Measurements from ENCODE around the gene VENTX.
A peak's percentile ranks its signal among the peaks of the same experiment; 100 is the strongest.
"Not testable (repeated sequence)": the region's sequence is repeated elsewhere in the genome, so short reads cannot be mapped to it uniquely, and the experiment has no call there.

Gene VENTX

DNA sequence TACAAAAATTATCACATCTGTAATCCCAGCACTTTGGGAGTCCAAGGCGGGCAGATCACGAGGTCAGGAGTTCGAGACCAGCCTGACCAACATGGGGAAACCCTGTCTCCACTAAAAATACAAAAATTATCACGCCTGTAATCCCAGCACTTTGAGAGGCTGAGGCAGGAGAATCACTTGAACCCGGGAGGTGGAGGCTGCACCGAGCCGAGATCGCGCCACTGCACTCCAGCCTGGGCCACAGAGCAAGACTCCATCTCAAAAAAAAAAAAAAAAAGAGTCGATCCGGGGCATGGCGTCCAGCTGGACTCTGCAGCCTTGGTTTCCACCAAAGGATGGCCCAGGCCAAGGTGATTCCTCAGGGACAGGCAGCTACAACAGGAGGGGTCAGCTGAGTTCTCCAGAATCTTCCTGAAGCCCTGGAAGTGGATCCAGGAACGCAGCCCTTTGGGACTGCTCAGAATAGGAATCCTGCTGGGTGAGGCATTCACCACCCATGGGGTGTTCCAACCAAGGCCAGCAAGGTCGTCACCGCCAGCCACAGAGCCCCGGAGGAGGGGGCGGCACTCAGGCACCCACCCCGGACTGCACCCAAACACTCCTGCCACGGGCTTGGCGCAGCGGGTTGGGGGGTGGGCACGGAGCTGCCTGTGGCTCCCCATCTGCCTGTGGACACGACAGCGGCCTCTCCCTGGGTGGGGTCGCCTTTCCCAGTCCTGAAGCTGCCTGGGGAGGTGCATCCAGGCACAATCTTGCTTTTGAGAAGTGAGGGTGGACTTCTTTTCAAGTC lies 19.7 kb upstream of the VENTX start:
- no peak for DNase-seq

- no peak for DNase-seq
Measured at GRCh38 chr10:133218891-133219290, 18.8 kb upstream of the VENTX start.

- DNase-seq, result no peak
Measured at GRCh38 chr10:133219782-133220181, 17.9 kb upstream of the VENTX start.

DNA sequence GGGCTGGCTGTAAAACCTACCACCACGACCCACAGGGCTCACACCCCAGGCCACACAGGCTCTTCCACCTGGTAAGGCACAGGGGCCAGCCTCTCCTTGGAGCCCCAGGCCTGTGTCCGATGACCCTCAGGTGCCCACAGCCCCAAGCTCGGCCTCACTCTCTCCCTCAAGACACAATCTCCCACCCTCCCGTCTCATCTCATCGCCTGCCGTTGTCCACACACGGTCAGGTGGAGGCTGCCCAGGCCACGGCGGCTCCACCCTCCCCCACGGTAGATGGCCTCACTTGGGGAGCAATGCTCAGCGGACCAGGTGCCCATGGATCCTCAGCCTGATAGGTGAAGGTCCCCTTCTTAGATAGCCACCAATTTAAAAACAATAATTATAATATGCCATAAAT lies 16.3 kb upstream of the VENTX start:
- DNase-seq, result no peak

- not testable (repeated sequence) for DNase-seq
Measured at GRCh38 chr10:133221756-133222155, 15.9 kb upstream of the VENTX start.

- no peak for DNase-seq
Measured at GRCh38 chr10:133224076-133224475, 13.6 kb upstream of the VENTX start.

DNA sequence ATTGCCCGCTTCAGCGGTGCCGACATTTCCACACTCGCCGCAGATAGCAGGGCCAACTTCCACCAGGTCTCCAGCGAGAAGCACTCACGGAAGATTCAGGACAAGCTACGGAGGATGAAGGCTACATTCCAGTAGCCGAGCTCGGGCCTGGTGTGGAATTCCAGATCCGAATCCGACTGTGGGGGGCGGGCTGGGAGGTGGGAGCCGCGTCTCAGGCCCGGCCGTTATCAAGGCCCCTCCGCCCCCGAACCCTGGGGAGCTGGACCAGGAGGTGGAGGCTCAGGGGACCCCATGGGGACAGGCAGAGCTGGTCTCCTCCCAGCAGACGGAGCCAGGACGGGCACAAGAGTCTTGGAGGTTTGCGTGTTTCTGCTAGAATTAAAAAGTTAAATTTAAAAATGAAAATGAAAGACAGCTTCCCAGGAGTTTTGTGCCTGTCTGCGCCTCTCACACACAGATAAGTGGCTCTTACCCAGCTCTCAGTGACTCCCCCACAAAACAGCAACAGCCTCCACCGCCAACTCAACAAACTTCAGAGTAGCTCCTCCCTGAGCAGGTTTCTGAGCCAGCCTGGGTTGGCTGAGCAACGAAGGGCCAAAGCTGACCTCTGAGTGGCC lies 12.8 kb upstream of the VENTX start:
- DNase-seq, result no peak

GRCh38 chr10:133225707-133226191 lies 11.9 kb upstream of the VENTX start:
- no peak for DNase-seq

DNA sequence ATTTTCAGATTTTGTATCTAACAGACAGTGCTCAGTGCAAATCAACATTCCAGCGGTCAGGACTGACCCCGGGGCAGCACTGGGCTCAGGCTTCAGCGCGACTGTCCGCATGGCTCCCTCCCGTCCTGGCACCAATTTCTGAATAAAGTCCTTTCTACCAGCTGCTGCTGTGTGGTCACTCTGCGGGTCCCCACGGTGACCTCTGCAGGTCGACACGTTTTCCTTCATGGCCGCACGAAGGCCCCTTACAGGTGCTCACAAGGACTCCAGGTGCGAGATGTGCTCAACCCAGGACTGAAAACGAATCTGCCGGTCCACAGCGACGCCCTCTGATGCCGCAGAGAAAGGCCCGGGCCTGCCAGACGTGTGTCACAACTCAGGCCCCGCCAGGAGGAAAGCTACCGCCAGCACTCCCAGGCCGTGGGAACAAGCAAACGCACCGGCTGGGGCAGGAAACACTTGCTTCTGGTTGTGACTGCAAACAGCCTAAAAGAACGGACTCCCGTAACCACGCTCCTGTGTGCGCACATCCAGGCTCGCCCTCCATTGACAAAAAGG lies 11.3 kb upstream of the VENTX start:
- no peak for DNase-seq

GRCh38 chr10:133227256-133227655 lies 10.4 kb upstream of the VENTX start:
- DNase-seq, result no peak

DNA sequence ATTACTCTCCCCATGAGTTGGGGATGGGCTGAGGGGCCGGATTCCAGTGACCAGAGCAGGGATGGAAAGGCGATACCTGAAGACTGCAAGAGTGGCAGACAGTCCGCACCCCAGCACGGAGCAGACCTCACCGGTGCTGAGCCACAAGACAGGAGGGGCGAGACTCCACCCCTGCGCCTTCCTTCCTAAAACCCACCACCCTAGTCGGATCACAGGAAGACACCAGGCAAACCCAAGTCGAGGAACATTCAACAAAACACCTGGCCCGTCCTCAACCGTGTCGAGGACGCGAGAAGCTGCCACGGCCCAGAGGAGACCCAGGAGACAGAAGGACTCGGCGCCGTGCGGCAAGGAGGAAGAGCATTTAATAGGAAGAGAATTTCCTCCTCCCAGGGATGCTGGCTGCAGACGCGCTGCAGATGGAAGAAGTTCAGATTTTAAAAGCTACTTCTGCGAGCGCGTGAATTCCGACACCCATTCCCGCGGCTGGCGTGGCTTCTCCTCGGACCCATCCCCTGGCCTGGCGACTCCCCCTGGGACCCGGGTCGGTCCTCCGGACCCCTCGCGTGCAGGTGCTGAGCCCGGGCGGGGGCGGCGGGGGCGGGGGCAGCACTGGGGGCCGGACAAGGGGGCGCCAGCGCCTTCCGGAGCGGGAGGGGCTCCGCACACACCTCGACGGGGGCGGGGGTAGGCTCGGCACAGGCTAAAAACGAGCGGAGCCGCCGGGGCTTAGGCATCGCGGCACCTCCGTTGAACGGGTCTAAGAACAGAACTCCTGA lies 8.2 kb upstream of the VENTX start:
- DNase-seq, result no peak

DNA sequence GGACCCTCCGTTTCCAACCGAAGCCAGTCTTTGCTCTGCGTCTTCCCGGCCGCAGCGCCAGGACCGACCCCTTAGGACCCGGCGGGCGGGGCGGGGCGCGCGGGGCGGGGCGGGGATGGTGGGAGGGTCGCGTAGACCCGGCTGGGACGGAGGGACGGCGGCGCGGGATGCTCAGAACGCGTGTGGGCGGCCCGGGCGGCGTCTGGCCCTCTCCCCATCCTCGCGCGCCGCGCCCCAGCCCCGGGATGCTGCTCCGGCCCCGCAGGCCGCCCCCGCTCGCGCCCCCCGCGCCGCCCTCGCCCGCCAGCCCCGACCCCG lies 7.7 kb upstream of the VENTX start, which contains the start of gene UTF1:
TSS of gene UTF1 (plus strand) at position 174 of the 318 bp plus-strand sequence. CDS start at position 246, 72 bp downstream.
- DNase-seq, result no peak

GRCh38 chr10:133230387-133231195 lies 7.1 kb upstream of the VENTX start:
- peak; percentile 71 for DNase-seq

DNA sequence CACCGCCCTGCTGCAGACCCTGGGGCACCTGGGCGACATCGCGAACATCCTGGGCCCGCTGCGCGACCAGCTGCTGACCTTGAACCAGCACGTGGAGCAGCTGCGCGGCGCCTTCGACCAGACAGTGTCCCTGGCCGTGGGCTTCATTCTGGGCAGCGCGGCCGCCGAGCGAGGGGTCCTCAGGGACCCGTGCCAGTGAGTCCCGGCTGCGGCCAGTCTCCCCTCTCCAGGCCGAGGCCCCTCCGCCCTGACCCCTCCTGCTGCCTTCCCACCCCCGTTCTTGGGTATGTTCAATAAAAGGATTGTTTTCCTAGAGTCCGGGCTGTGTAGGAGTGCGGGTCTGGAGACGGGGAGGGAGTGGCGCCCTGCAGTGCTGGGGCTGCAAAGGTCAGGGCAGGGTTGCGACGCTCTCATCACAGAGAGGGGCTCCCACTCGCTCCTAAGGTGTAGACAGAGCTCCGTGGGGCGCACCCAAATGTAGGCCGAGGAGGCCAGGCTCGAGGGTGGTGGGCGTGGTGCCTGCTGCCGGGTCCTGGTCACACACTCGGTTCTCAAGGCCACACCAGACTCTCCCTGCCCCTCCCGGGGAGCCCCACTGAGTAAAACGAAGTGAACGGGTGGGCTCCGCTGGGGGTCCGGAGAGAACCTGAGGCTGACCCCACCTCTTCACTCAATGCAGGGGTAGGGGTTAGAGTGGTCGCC lies 6.3 kb upstream of the VENTX start:
- DNase-seq, result no peak

DNA sequence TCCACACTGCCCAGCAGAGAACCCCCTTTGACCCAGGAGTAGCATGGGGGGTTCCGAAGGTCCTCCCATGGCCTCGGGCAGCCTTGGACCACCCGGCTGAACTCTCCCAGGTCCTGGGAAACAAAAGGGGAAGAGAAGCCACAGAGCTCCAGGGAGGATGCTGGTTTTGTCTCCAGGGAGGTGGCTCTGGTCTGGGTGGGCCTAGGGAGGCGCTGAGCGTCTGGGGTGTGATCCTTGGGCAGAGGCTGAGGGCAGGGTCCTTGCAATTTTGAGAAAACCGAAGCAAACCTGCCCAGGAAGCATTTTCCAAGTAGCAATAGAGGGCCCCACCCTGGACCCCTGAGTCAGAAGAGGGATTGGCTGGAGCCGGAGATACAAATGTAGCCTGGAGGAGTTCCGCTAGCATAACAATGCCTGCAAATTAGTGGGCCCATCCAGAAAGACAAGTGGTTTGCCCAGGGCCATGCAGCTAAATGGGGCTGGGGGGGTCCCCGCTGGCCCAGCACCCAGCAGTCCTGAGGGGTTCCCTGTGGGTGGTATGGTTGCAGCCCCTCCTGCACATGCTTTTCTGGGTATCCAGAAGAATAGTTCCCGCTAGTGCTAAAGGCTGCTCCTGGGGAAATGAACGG lies 5.6 kb upstream of the VENTX start:
- DNase-seq, result no peak

DNA sequence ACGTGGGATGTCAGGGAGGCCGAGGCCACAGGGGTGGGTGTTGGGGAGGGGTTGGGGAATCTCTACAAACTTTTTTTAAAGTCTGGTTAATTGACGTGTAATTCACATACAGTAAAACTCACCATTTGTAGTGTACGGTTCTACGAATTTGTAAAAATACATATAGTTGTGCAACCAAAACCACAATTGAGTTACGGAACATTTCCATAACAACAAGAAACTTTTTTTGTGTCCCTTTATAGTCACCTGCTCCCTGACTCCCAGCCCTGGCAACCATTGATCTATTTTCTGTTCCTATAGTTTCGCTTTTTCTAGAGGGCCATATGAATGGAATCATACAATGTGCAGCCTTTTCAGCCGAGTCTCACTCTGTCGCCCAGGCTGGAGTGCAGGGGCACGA lies 2.9 kb upstream of the VENTX start:
- peak; percentile 46 for DNase-seq

DNA sequence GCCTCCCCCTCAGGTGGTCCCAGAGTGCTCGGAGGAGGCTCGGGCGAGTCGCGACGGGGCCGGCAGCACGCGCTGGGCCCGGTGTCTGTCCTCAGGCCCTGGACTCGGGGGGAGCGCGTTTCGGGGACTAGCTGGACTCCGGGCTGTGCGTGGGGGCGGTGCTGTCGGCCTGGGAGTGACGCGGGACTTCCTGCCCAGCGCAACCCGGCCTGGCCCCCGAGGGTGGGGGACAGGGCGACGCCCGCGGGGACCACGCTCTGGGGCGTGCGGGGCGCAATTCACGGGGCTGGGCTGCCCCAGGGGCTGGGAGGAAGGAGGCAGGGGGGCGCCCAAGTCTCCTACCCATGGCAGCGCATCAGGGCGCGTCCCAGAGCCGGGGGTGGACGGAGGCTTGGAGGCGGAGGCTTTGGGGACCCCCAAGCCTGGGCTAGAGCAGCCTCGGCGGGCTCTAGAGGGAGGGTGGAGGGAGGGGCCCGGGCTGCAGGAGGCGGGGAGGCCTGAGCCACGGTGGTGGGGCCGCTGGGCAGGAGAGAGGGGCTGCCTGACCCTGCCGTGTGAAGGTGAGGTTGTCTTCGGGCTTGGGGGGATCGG lies 2.3 kb upstream of the VENTX start:
- no peak for DNase-seq

DNA sequence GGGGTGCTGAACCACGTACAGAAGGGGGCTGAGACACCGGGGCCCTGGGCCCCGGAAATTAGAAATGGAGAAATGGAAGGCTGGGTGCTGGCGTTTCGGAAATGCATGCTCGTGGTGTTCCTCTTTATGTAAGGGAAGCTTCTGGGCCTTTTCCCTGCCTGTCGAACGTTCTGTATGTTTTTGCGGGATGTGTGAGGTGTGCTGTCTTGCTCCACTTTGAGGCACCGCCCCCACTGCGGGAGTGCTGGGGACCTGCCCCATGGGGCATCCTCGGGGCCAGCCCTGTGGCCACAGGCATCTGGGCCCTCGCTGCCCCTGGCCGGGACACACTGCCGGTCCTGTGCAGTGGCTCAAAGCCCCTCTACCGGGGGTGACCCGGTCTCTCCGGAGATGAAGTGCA lies 1.7 kb upstream of the VENTX start:
- no peak for DNase-seq

GRCh38 chr10:133236401-133237240 lies 1.0 kb upstream of the VENTX start:
- DNase-seq, result no peak

- no peak for DNase-seq
Measured at GRCh38 chr10:133237241-133237587, 441 bp upstream of the VENTX start.
